ENCODE data around the gene KSR2.
"Not testable (repeated sequence)": the region's sequence is repeated elsewhere in the genome, so short reads cannot be mapped to it uniquely, and the experiment has no call there.

Gene KSR2

GRCh38 chr12:117679776-117680175 lies 289.0 kb downstream of the KSR2 start:
- DNase-seq, result no peak

- no peak for DNase-seq
Measured at GRCh38 chr12:117674763-117675162, 294.0 kb downstream of the KSR2 start.

GRCh38 chr12:117674313-117674712 lies 294.5 kb downstream of the KSR2 start:
- DNase-seq, result no peak

GRCh38 chr12:117671734-117672133 lies 297.1 kb downstream of the KSR2 start:
- no peak for DNase-seq

GRCh38 chr12:117664169-117664568 lies 304.6 kb downstream of the KSR2 start:
- DNase-seq, result no peak

GRCh38 chr12:117662620-117663395 lies 306.0 kb downstream of the KSR2 start:
- DNase-seq, result no peak

GRCh38 chr12:117662220-117662619 lies 306.6 kb downstream of the KSR2 start:
- no peak for DNase-seq

- DNase-seq, result no peak
Measured at GRCh38 chr12:117661471-117661870, 307.3 kb downstream of the KSR2 start.

- DNase-seq, result no peak
Measured at GRCh38 chr12:117660896-117661295, 307.9 kb downstream of the KSR2 start.

GRCh38 chr12:117658226-117658625 lies 310.6 kb downstream of the KSR2 start:
- no peak for DNase-seq

GRCh38 chr12:117649796-117650195 lies 319.0 kb downstream of the KSR2 start:
- DNase-seq, result no peak

- DNase-seq, result peak; percentile 47
Measured at GRCh38 chr12:117646520-117646919, 322.3 kb downstream of the KSR2 start.

- DNase-seq, result no peak
Measured at GRCh38 chr12:117645473-117645872, 323.3 kb downstream of the KSR2 start.

- DNase-seq, result no peak
Measured at GRCh38 chr12:117643971-117644370, 324.8 kb downstream of the KSR2 start.

- no peak for DNase-seq
Measured at GRCh38 chr12:117641885-117642284, 326.9 kb downstream of the KSR2 start.

- no peak for DNase-seq
Measured at GRCh38 chr12:117640511-117640910, 328.3 kb downstream of the KSR2 start.

- DNase-seq, result no peak
Measured at GRCh38 chr12:117629454-117629853, 339.3 kb downstream of the KSR2 start.

GRCh38 chr12:117628711-117629110 lies 340.1 kb downstream of the KSR2 start:
- not testable (repeated sequence) for DNase-seq

GRCh38 chr12:117622741-117623140 lies 346.0 kb downstream of the KSR2 start:
- DNase-seq, result no peak

- no peak for DNase-seq
Measured at GRCh38 chr12:117622087-117622486, 346.7 kb downstream of the KSR2 start.

GRCh38 chr12:117607778-117608177 lies 361.0 kb downstream of the KSR2 start:
- DNase-seq, result no peak

- DNase-seq, result no peak
Measured at GRCh38 chr12:117606945-117607344, 361.8 kb downstream of the KSR2 start.

GRCh38 chr12:117606024-117606423 lies 362.8 kb downstream of the KSR2 start:
- DNase-seq, result no peak

- DNase-seq, result no peak
Measured at GRCh38 chr12:117603316-117604113, 365.3 kb downstream of the KSR2 start.
